Mammary epithelial cell (primary cell): Measurements from ENCODE around the gene ZC3HAV1L.

ENCODE experiments used
- EZH2 ChIP-seq: IDR thresholded peaks from 2 replicates; pipeline ENCODE4 v1.6.1; 2012; ENCODE audit warnings: low read length, inconsistent platforms, borderline replicate concordance
- TF ChIP-seq, protein P1 (sequence below), 2 donors: IDR thresholded peaks in 1 of 2; conservative IDR thresholded peaks in 1 of 2; 2 replicates each; pipeline ENCODE4 v1.5.1; 2011 to 2012; ENCODE audit warnings: inconsistent platforms in 2 of 2, low read length in 2 of 2, mild to moderate bottlenecking in 2 of 2, control low read depth in 1 of 2, low read depth in 1 of 2; ENCODE audit not compliant: insufficient read depth in 1 of 2; ENCODE audit errors: extremely low read depth in 1 of 2

DNA sequence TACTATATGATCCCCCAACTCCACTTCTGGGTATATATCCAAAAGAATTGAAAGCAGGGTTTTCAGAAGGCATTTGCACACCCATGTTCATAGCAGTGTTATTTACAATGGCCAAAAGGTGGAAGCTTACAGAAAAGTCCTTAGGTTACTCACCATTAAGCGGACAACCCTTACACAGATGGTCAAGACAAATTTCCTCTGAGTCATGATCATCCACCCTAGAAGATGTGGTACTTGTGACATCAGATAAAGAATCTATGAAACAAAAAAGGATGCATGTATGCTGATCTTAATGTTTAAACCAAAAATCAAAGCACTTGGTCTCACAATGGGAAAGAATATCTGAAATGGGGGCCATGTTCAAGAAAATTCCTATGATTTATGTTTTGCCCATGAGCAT, 42.6 kb upstream of the ZC3HAV1L start:
- TF ChIP-seq, protein P1, sequence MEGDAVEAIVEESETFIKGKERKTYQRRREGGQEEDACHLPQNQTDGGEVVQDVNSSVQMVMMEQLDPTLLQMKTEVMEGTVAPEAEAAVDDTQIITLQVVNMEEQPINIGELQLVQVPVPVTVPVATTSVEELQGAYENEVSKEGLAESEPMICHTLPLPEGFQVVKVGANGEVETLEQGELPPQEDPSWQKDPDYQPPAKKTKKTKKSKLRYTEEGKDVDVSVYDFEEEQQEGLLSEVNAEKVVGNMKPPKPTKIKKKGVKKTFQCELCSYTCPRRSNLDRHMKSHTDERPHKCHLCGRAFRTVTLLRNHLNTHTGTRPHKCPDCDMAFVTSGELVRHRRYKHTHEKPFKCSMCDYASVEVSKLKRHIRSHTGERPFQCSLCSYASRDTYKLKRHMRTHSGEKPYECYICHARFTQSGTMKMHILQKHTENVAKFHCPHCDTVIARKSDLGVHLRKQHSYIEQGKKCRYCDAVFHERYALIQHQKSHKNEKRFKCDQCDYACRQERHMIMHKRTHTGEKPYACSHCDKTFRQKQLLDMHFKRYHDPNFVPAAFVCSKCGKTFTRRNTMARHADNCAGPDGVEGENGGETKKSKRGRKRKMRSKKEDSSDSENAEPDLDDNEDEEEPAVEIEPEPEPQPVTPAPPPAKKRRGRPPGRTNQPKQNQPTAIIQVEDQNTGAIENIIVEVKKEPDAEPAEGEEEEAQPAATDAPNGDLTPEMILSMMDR (conservative IDR thresholded peaks at IDR 0.05 in 1 of 2, IDR thresholded peaks at IDR 0.05 in 1 of 2; ENCODE audit: extremely low read depth in 1 of 2, insufficient read depth in 1 of 2, low read depth in 1 of 2, low read length in 2 of 2) = no peak
- no peak for TF ChIP-seq EZH2
